ENCODE measurements around the gene ARSA. TPM values are rescaled to one million over a fixed set of nuclear protein-coding genes. Genes with fewer than 3 reads are reported as not detected.
A peak's percentile ranks its signal among the peaks of the same experiment; 100 is the strongest.
"Not testable (repeated sequence)": the region's sequence is repeated elsewhere in the genome, so short reads cannot be mapped to it uniquely, and the experiment has no call there.

Gene ARSA
- total RNA-seq, 1 experiment from 2014 or later = 16.6 TPM

DNA sequence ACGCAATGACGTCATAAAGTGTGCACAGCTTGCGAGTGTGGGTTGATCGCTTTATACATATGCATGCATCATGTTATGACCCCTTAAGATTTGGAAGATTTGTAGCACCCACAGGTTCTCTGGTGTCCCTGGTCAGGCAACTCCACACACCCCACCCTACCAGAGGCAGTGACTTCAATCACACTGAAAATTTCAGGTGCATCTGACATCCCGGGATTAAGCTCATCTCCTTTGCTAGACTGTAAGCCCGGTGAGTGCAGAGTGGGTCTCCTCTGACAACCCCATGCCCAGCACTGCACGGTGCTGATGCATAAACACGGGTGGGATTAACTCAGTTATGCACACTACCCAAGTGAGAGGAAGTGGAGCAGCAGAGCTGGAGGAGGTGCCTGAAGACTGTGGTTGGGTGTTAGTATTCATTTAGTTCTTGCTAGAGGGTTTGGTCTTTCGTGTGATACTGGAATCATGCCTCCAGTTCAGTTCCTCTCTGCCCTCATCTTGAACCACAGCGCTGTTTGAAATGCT lies 6.5 kb downstream of the ARSA start:
- H3K9me2 ChIP-seq (ENCODE audit: insufficient read depth) = no peaks in the 10 kb centered on the region
- H3K4me3 ChIP-seq = peak overlapping the region; percentile 38; the same call in 1 of the 2 replicates
- no peaks in the 10 kb centered on the region for H3K36me3 ChIP-seq (ENCODE audit: low read depth)
- H3K27me3 ChIP-seq (ENCODE audit: insufficient read depth, low read depth) = no peaks in the 10 kb centered on the region
- peaks cover 15% of the 10 kb centered on the region for H3F3A ChIP-seq (ENCODE audit: insufficient read depth, low read depth)
- intact Hi-C loops (cut with micrococcal nuclease; ENCODE audit: unreplicated experiment) = loop anchor here (2.0 to 5.0 kb wide), 3 partner anchors 69 to 369 kb away; partner anchors contain the start of gene HDAC10
- DNase-seq = no peak
- H3K27ac ChIP-seq = no peak overlapping the region
- H4K20me1 ChIP-seq (ENCODE audit: insufficient read depth) = no peaks in the 10 kb centered on the region
- TF ChIP-seq EZH2 (IDR thresholded peaks at IDR 0.05; ENCODE audit: low read depth) (no peak), CTCF (conservative IDR thresholded peaks at IDR 0.05) (no peak)
- peak overlapping the region; percentile 81 for H3K4me2 ChIP-seq
- no peaks in the 10 kb centered on the region for H3K9me3 ChIP-seq (ENCODE audit: insufficient read depth, low read depth)
- peak overlapping the region; percentile 61 for H2AFZ ChIP-seq
- H3K79me2 ChIP-seq (ENCODE audit: low read depth) = no peaks in the 10 kb centered on the region
- no TSS peak for BruUV-seq (replicated peaks)
- CTCF ChIA-PET = interaction anchor here (1.3 to 2.0 kb wide), 2 partner anchors 58 to 96 kb away, joined by 8 to 9 read pairs; partner anchors contain the start of genes SCO2 and SYCE3
- peaks cover 31% of the 10 kb centered on the region for H3K4me1 ChIP-seq (replicated peaks; ENCODE audit: insufficient read depth)
- POLR2A ChIA-PET (ENCODE audit: unreplicated experiment) = interaction anchor here (0.6 kb wide), 1 partner anchor 114 kb away, joined by 3 read pairs; the partner anchor contains the start of genes LMF2 and NCAPH2

- intact Hi-C loops (cut with micrococcal nuclease; ENCODE audit: unreplicated experiment) = loop anchor here (1.0 to 5.0 kb wide), 4 partner anchors 70 to 471 kb away; partner anchors contain the start of gene HDAC10
- Histone ChIP-seq H3K27me3 (ENCODE audit: insufficient read depth, low read depth) (no peaks in the 10 kb centered on the region), H3F3A (ENCODE audit: insufficient read depth, low read depth) (peaks cover 15% of the 10 kb centered on the region), H3K4me1 (replicated peaks; ENCODE audit: insufficient read depth) (peaks cover 31% of the 10 kb centered on the region), H3K9me2 (ENCODE audit: insufficient read depth) (no peaks in the 10 kb centered on the region), H3K4me3 (peak overlapping the region; percentile 38; the same call in 1 of the 2 replicates), H3K4me2 (peak overlapping the region; percentile 81), H3K79me2 (ENCODE audit: low read depth) (no peaks in the 10 kb centered on the region), H3K9me3 (ENCODE audit: insufficient read depth, low read depth) (no peaks in the 10 kb centered on the region), H4K20me1 (ENCODE audit: insufficient read depth) (no peaks in the 10 kb centered on the region), H3K27ac (no peak overlapping the region), H3K36me3 (ENCODE audit: low read depth) (no peaks in the 10 kb centered on the region), H2AFZ (no peak overlapping the region)
- BruUV-seq (replicated peaks) = no TSS peak
- CTCF ChIA-PET = interaction anchor here (0.5 to 2.0 kb wide), 11 partner anchors 36 to 370 kb away, joined by 3 to 12 read pairs (median 4); partner anchors contain the start of genes SCO2 and SYCE3
- TF ChIP-seq CTCF (conservative IDR thresholded peaks at IDR 0.05) (peak; percentile 96), EZH2 (IDR thresholded peaks at IDR 0.05; ENCODE audit: low read depth) (no peak)
- no peak for DNase-seq
- POLR2A ChIA-PET (ENCODE audit: unreplicated experiment) = interaction anchor here (0.6 kb wide), 1 partner anchor 113 kb away, joined by 3 read pairs; the partner anchor contains the start of genes LMF2 and NCAPH2
Measured at GRCh38 chr22:50620593-50621355, 7.2 kb downstream of the ARSA start.

DNA sequence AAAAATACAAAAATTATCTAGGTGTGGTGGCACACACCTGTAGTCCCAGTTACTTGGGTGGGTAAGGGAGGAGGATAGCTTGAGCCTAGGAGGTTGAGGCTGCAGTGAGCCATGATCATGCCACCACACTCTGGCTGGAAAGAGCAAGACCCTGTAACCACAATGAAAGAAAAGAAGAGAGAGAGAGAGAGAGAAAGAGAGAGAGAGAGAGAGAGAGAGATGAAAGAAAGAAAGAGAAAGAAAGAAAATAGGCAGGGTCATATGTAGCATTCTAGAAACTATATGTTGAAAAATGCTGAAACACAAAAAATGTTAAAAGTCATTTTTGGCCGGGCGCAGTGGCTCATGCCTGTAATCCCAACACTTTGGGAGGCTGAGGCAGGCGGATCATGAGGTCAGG lies 13.7 kb downstream of the ARSA start:
- H4K20me1 ChIP-seq (ENCODE audit: insufficient read depth); H2AFZ ChIP-seq; H3K9me3 ChIP-seq (ENCODE audit: insufficient read depth, low read depth); intact Hi-C loops (cut with micrococcal nuclease; ENCODE audit: unreplicated experiment); H3K4me2 ChIP-seq; DNase-seq; H3K4me1 ChIP-seq (replicated peaks; ENCODE audit: insufficient read depth); H3K4me3 ChIP-seq; H3K9me2 ChIP-seq (ENCODE audit: insufficient read depth); H3K36me3 ChIP-seq (ENCODE audit: low read depth); H3K27ac ChIP-seq; POLR2A ChIA-PET (ENCODE audit: unreplicated experiment); BruUV-seq (replicated peaks); H3K79me2 ChIP-seq (ENCODE audit: low read depth): not testable (repeated sequence)
- CTCF ChIA-PET = interaction anchor here (0.6 kb wide), 1 partner anchor 720 kb away, joined by 6 read pairs; no protein-coding TSS in a partner anchor
- Histone ChIP-seq H3K27me3 (ENCODE audit: insufficient read depth, low read depth) (peaks cover 32% of the 10 kb centered on the region), H3F3A (ENCODE audit: insufficient read depth, low read depth) (peaks cover 17% of the 10 kb centered on the region)
